Stimulated activated CD8-positive, alpha-beta memory T cell treated with anti-CD3 and anti-CD28 coated beads, Interleukin-4, amount 100 ng/mL, for 1 hour (primary cell): ENCODE measurements around the gene ILKAP.

ENCODE experiments used
- DNase-seq, 2 donors: peaks; one replicate each; pipeline ENCODE4 v3.0.0-alpha.2; 2020; ENCODE audit warnings: low read depth in 2 of 2, low spot score in 1 of 2

The ILKAP gene

GRCh38 chr2:238203094-238203972 is at the start of gene ILKAP:
Gene ILKAP (minus strand): TSS chr2:238203695. CDS start chr2:238203553, 142 bp downstream.
- peak; percentile 72 to 82 for DNase-seq

GRCh38 chr2:238252766-238253630 is 49.5 kb upstream of the ILKAP start:
- no peak for DNase-seq

GRCh38 chr2:238251986-238252385 is 48.5 kb upstream of the ILKAP start:
- no peak for DNase-seq

- DNase-seq: no peak
These were observed 47.8 kb upstream of the ILKAP start for GRCh38 chr2:238251331-238251730.

GRCh38 chr2:238250896-238251295 is 47.4 kb upstream of the ILKAP start:
- no peak for DNase-seq

- DNase-seq: no peak
These were observed 44.5 kb upstream of the ILKAP start for GRCh38 chr2:238247841-238248453.

GRCh38 chr2:238247002-238247822 is 43.7 kb upstream of the ILKAP start:
- DNase-seq: no peak

- no peak for DNase-seq
These were observed 40.7 kb upstream of the ILKAP start for GRCh38 chr2:238244151-238244550.

GRCh38 chr2:238243496-238244076 is 40.1 kb upstream of the ILKAP start:
- DNase-seq: no peak

- no peak for DNase-seq
These were observed 39.4 kb upstream of the ILKAP start for GRCh38 chr2:238242731-238243495.

GRCh38 chr2:238241970-238242369 is 38.5 kb upstream of the ILKAP start:
- no peak for DNase-seq

GRCh38 chr2:238240757-238241711 is 37.5 kb upstream of the ILKAP start:
- no peak for DNase-seq

GRCh38 chr2:238239863-238240756 is 36.6 kb upstream of the ILKAP start, which contains the start of gene HES6:
Gene HES6 (minus strand): TSS chr2:238240038. CDS start chr2:238239905, 133 bp downstream.
- DNase-seq: peak; percentile 47 to 52

GRCh38 chr2:238239543-238239862 is 36.0 kb upstream of the ILKAP start:
- DNase-seq: no peak

- DNase-seq: no peak
These were observed 35.5 kb upstream of the ILKAP start for GRCh38 chr2:238238766-238239542.

GRCh38 chr2:238238311-238238765 is 34.8 kb upstream of the ILKAP start:
- no peak for DNase-seq
